HEK293 (cell line): Measurements from ENCODE around the gene ERG.

Experiments used
- CTCF ChIA-PET: fragments of 350-600 bp; formaldehyde crosslinking; extraction: SDS; loops from one replicate; lab custom pipeline; 2021; ENCODE audit warnings: antibody characterized with exemption; lab: Yijun Ruan, JAX
- POLR2A ChIA-PET: fragments of 300-600 bp; formaldehyde crosslinking; extraction: SDS; loops from one replicate; lab custom pipeline; 2020; ENCODE audit warnings: antibody characterized with exemption, inconsistent platforms; lab: Yijun Ruan, JAX
- H3K27ac ChIP-seq: fragments of 200-500 bp; sonication (Bioruptor generic); 2 replicates; pipeline ENCODE4 v1.5.1; 2014; ENCODE audit warnings: low read depth, low read length, control low read depth, inconsistent platforms; ENCODE audit errors: extremely low read depth
- H3K36me3 ChIP-seq, 2 experiments: fragments of 200-500 bp in 1 of 2; sonication (Bioruptor generic) in 1 of 2; 1 replicate in 1 of 2; 2 replicates in 1 of 2; pipeline ENCODE4 v1.5.1; 2014 to 2017; ENCODE audit warnings: inconsistent platforms in 2 of 2, low read length in 2 of 2; ENCODE audit not compliant: control insufficient read depth in 2 of 2, insufficient read depth in 1 of 2
- H3K4me1 ChIP-seq: fragments of 200-500 bp; sonication (Bioruptor generic); 2 replicates; pipeline ENCODE4 v1.5.1; 2014; ENCODE audit warnings: mild to moderate bottlenecking, low read length, inconsistent platforms; ENCODE audit not compliant: control insufficient read depth, insufficient read depth
- H3K4me3 ChIP-seq: 2 replicates; pipeline ENCODE4 v1.5.1; 2011; ENCODE audit warnings: low read depth, mild to moderate bottlenecking, control low read depth, low read length, moderate library complexity
- H3K9me3 ChIP-seq: fragments of 200-500 bp; sonication (Bioruptor generic); 2 replicates; pipeline ENCODE4 v1.5.1; 2014; ENCODE audit warnings: low read depth, low read length, inconsistent platforms; ENCODE audit not compliant: control insufficient read depth, insufficient read depth
- GFI1B ChIP-seq: fragments of 450-650 bp; formaldehyde crosslinking; IDR thresholded peaks from 2 replicates; pipeline ENCODE4 v1.5.1; 2016; ENCODE audit warnings: missing biosample characterization, missing genetic modification characterization
- GLIS1 ChIP-seq: fragments of 450-650 bp; formaldehyde crosslinking; IDR thresholded peaks from 2 replicates; pipeline ENCODE4 v1.5.1; 2016; ENCODE audit warnings: missing biosample characterization, missing genetic modification characterization
- IKZF3 ChIP-seq: fragments of 450-650 bp; IDR thresholded peaks from 2 replicates; pipeline ENCODE4 v1.5.0; 2018; ENCODE audit warnings: missing biosample characterization, mild to moderate bottlenecking, missing genetic modification characterization, moderate library complexity
- SP3 ChIP-seq: fragments of 450-650 bp; formaldehyde crosslinking; IDR thresholded peaks from 2 replicates; pipeline ENCODE4 v1.5.1; 2016; ENCODE audit warnings: missing biosample characterization, missing genetic modification characterization
- ZBTB1 ChIP-seq: fragments of 450-650 bp; formaldehyde crosslinking; IDR thresholded peaks from 2 replicates; pipeline ENCODE4 v1.5.1; 2016; ENCODE audit warnings: missing biosample characterization, missing genetic modification characterization
- ZBTB48 ChIP-seq: fragments of 450-650 bp; formaldehyde crosslinking; IDR thresholded peaks from 2 replicates; pipeline ENCODE4 v1.5.1; 2016; ENCODE audit warnings: missing biosample characterization, missing genetic modification characterization
- ZIC2 ChIP-seq: fragments of 450-650 bp; formaldehyde crosslinking; IDR thresholded peaks from 2 replicates; pipeline ENCODE4 v1.5.1; 2016; ENCODE audit warnings: missing biosample characterization, missing genetic modification characterization
- ZNF174 ChIP-seq: fragments of 450-650 bp; formaldehyde crosslinking; IDR thresholded peaks from 2 replicates; pipeline ENCODE4 v1.5.0; 2017; ENCODE audit warnings: missing biosample characterization, mild to moderate bottlenecking, missing genetic modification characterization
- ZNF223 ChIP-seq: fragments of 450-650 bp; formaldehyde crosslinking; IDR thresholded peaks from 2 replicates; pipeline ENCODE4 v1.5.1; 2016; ENCODE audit warnings: missing biosample characterization, missing genetic modification characterization
- ZNF394 ChIP-seq: fragments of 450-650 bp; formaldehyde crosslinking; IDR thresholded peaks from 2 replicates; pipeline ENCODE4 v1.5.1; 2016; ENCODE audit warnings: missing biosample characterization, missing genetic modification characterization, mild to moderate bottlenecking, moderate library complexity, borderline replicate concordance
- ZNF404 ChIP-seq: fragments of 450-650 bp; formaldehyde crosslinking; IDR thresholded peaks from 2 replicates; pipeline ENCODE4 v1.5.1; 2017; ENCODE audit warnings: missing biosample characterization, missing genetic modification characterization
- ZNF426 ChIP-seq: fragments of 450-650 bp; formaldehyde crosslinking; IDR thresholded peaks from 2 replicates; pipeline ENCODE4 v1.5.1; 2017; ENCODE audit warnings: missing biosample characterization, missing genetic modification characterization, mild to moderate bottlenecking, inconsistent platforms, moderate library complexity
- ZNF514 ChIP-seq: fragments of 450-650 bp; formaldehyde crosslinking; IDR thresholded peaks from 2 replicates; pipeline ENCODE4 v1.5.1; 2016; ENCODE audit warnings: missing biosample characterization, missing genetic modification characterization
- ZNF677 ChIP-seq: fragments of 450-650 bp; IDR thresholded peaks from 2 replicates; pipeline ENCODE4 v1.5.0; 2018; ENCODE audit warnings: missing biosample characterization, mild to moderate bottlenecking, missing genetic modification characterization, moderate library complexity
- ZNF777 ChIP-seq: fragments of 450-650 bp; formaldehyde crosslinking; IDR thresholded peaks from 2 replicates; pipeline ENCODE4 v1.5.1; 2017; ENCODE audit warnings: missing biosample characterization, missing genetic modification characterization, borderline replicate concordance
- TF ChIP-seq, protein P1 (sequence below): fragments of 450-650 bp; formaldehyde crosslinking; IDR thresholded peaks from 2 replicates; pipeline ENCODE4 v1.5.1; 2016; ENCODE audit warnings: missing biosample characterization, missing genetic modification characterization
- TF ChIP-seq, protein P2 (sequence below): IDR thresholded peaks from 2 replicates; pipeline ENCODE4 v1.6.1; 2011; ENCODE audit warnings: mild to moderate bottlenecking, low read depth, low read length, borderline replicate concordance
- TF ChIP-seq, protein P3 (sequence below): fragments of 450-650 bp; formaldehyde crosslinking; IDR thresholded peaks from 2 replicates; pipeline ENCODE4 v1.5.1; 2016; ENCODE audit warnings: missing biosample characterization, missing genetic modification characterization, borderline replicate concordance
- TF ChIP-seq, protein P4 (sequence below): fragments of 450-650 bp; formaldehyde crosslinking; IDR thresholded peaks from 2 replicates; pipeline ENCODE4 v1.5.1; 2017; ENCODE audit warnings: missing biosample characterization, missing genetic modification characterization
- TF ChIP-seq, protein P5 (sequence below): fragments of 450-650 bp; formaldehyde crosslinking; IDR thresholded peaks from 2 replicates; pipeline ENCODE4 v1.5.1; 2017; ENCODE audit warnings: missing biosample characterization, missing genetic modification characterization
- TF ChIP-seq, protein P6 (sequence below): fragments of 450-650 bp; formaldehyde crosslinking; IDR thresholded peaks from 2 replicates; pipeline ENCODE4 v1.5.1; 2016; ENCODE audit warnings: missing biosample characterization, missing genetic modification characterization

Gene ERG

DNA sequence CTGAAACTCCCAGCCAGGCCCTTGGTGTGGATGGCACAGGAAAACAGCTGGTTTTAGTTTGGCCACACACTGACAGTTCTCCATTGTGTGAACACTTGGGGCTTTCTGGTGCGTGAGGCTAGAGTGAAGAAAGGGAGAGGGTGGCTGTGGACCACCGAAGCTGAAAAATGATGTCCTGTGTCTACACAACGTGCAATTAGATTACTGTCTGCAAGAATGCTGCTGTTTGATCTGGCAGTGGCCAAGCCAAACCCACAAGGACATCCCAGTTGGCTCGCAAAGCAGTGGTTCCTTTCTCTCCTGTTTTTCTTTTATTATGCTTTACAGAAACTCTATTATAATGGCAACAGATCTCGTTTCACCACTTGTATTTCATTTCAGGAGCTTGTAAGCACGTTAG, 58.9 kb downstream of the ERG start:
- POLR2A ChIA-PET: no interaction called here
- Histone ChIP-seq H3K36me3 (no peaks in the 10 kb centered on the region), H3K27ac (no peak overlapping the region), H3K4me3 (no peak overlapping the region), H3K9me3 (no peaks in the 10 kb centered on the region), H3K4me1 (no peaks in the 10 kb centered on the region)
- CTCF ChIA-PET: no interaction called here
- TF ChIP-seq, protein P1, sequence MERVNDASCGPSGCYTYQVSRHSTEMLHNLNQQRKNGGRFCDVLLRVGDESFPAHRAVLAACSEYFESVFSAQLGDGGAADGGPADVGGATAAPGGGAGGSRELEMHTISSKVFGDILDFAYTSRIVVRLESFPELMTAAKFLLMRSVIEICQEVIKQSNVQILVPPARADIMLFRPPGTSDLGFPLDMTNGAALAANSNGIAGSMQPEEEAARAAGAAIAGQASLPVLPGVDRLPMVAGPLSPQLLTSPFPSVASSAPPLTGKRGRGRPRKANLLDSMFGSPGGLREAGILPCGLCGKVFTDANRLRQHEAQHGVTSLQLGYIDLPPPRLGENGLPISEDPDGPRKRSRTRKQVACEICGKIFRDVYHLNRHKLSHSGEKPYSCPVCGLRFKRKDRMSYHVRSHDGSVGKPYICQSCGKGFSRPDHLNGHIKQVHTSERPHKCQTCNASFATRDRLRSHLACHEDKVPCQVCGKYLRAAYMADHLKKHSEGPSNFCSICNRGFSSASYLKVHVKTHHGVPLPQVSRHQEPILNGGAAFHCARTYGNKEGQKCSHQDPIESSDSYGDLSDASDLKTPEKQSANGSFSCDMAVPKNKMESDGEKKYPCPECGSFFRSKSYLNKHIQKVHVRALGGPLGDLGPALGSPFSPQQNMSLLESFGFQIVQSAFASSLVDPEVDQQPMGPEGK (tag by site-specific recombination): no peak
- TF ChIP-seq, protein P2, sequence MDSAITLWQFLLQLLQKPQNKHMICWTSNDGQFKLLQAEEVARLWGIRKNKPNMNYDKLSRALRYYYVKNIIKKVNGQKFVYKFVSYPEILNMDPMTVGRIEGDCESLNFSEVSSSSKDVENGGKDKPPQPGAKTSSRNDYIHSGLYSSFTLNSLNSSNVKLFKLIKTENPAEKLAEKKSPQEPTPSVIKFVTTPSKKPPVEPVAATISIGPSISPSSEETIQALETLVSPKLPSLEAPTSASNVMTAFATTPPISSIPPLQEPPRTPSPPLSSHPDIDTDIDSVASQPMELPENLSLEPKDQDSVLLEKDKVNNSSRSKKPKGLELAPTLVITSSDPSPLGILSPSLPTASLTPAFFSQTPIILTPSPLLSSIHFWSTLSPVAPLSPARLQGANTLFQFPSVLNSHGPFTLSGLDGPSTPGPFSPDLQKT: no peak
- no peak for TF ChIP-seq SP3 (tag by site-specific recombination)
- TF ChIP-seq GLIS1: no peak
- TF ChIP-seq, protein P3, sequence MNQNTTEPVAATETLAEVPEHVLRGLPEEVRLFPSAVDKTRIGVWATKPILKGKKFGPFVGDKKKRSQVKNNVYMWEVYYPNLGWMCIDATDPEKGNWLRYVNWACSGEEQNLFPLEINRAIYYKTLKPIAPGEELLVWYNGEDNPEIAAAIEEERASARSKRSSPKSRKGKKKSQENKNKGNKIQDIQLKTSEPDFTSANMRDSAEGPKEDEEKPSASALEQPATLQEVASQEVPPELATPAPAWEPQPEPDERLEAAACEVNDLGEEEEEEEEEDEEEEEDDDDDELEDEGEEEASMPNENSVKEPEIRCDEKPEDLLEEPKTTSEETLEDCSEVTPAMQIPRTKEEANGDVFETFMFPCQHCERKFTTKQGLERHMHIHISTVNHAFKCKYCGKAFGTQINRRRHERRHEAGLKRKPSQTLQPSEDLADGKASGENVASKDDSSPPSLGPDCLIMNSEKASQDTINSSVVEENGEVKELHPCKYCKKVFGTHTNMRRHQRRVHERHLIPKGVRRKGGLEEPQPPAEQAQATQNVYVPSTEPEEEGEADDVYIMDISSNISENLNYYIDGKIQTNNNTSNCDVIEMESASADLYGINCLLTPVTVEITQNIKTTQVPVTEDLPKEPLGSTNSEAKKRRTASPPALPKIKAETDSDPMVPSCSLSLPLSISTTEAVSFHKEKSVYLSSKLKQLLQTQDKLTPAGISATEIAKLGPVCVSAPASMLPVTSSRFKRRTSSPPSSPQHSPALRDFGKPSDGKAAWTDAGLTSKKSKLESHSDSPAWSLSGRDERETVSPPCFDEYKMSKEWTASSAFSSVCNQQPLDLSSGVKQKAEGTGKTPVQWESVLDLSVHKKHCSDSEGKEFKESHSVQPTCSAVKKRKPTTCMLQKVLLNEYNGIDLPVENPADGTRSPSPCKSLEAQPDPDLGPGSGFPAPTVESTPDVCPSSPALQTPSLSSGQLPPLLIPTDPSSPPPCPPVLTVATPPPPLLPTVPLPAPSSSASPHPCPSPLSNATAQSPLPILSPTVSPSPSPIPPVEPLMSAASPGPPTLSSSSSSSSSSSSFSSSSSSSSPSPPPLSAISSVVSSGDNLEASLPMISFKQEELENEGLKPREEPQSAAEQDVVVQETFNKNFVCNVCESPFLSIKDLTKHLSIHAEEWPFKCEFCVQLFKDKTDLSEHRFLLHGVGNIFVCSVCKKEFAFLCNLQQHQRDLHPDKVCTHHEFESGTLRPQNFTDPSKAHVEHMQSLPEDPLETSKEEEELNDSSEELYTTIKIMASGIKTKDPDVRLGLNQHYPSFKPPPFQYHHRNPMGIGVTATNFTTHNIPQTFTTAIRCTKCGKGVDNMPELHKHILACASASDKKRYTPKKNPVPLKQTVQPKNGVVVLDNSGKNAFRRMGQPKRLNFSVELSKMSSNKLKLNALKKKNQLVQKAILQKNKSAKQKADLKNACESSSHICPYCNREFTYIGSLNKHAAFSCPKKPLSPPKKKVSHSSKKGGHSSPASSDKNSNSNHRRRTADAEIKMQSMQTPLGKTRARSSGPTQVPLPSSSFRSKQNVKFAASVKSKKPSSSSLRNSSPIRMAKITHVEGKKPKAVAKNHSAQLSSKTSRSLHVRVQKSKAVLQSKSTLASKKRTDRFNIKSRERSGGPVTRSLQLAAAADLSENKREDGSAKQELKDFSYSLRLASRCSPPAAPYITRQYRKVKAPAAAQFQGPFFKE (tag by site-specific recombination): no peak
- no peak for TF ChIP-seq ZNF404
- no peak for TF ChIP-seq ZNF677 (tag by site-specific recombination)
- no peak for TF ChIP-seq ZIC2 (tag by site-specific recombination)
- TF ChIP-seq ZNF426 (tag by site-specific recombination): no peak
- TF ChIP-seq ZNF174: no peak

DNA sequence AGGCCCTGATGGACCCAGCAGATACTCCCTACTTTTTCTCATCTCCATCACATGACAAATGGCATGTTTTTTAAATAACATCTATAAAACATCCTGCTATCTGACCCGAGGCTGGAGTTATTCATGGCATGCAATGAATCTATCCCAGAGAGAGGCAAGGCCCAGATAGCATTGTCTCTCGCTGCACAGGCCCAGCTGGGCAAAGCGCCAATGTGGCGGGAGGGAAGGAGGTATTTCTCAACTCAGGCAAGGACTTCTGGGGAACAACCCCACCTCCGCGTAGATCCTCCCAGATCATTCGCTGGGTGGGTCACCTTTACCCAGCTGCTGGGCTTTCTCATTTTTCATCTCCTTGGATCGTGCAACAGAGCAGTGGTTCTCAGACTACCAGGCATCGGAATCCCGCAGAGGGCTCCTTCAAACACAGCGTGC, 59.8 kb downstream of the ERG start:
- ChIA-PET POLR2A (no interaction called here), CTCF (no interaction called here)
- H3K36me3 ChIP-seq: no peaks in the 10 kb centered on the region
- no peaks in the 10 kb centered on the region for H3K4me1 ChIP-seq
- H3K27ac ChIP-seq: no peak overlapping the region
- H3K9me3 ChIP-seq: no peaks in the 10 kb centered on the region
- H3K4me3 ChIP-seq: no peak overlapping the region
- TF ChIP-seq, protein P4, sequence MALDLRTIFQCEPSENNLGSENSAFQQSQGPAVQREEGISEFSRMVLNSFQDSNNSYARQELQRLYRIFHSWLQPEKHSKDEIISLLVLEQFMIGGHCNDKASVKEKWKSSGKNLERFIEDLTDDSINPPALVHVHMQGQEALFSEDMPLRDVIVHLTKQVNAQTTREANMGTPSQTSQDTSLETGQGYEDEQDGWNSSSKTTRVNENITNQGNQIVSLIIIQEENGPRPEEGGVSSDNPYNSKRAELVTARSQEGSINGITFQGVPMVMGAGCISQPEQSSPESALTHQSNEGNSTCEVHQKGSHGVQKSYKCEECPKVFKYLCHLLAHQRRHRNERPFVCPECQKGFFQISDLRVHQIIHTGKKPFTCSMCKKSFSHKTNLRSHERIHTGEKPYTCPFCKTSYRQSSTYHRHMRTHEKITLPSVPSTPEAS: no peak
- TF ChIP-seq IKZF3 (tag by site-specific recombination): no peak
- TF ChIP-seq, protein P5, sequence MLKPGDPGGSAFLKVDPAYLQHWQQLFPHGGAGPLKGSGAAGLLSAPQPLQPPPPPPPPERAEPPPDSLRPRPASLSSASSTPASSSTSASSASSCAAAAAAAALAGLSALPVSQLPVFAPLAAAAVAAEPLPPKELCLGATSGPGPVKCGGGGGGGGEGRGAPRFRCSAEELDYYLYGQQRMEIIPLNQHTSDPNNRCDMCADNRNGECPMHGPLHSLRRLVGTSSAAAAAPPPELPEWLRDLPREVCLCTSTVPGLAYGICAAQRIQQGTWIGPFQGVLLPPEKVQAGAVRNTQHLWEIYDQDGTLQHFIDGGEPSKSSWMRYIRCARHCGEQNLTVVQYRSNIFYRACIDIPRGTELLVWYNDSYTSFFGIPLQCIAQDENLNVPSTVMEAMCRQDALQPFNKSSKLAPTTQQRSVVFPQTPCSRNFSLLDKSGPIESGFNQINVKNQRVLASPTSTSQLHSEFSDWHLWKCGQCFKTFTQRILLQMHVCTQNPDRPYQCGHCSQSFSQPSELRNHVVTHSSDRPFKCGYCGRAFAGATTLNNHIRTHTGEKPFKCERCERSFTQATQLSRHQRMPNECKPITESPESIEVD: no peak
- no peak for TF ChIP-seq ZBTB1 (tag by site-specific recombination)
- no peak for TF ChIP-seq GFI1B (tag by site-specific recombination)
- no peak for TF ChIP-seq ZNF677 (tag by site-specific recombination)
- no peak for TF ChIP-seq ZNF514 (tag by site-specific recombination)
- TF ChIP-seq, protein P6, sequence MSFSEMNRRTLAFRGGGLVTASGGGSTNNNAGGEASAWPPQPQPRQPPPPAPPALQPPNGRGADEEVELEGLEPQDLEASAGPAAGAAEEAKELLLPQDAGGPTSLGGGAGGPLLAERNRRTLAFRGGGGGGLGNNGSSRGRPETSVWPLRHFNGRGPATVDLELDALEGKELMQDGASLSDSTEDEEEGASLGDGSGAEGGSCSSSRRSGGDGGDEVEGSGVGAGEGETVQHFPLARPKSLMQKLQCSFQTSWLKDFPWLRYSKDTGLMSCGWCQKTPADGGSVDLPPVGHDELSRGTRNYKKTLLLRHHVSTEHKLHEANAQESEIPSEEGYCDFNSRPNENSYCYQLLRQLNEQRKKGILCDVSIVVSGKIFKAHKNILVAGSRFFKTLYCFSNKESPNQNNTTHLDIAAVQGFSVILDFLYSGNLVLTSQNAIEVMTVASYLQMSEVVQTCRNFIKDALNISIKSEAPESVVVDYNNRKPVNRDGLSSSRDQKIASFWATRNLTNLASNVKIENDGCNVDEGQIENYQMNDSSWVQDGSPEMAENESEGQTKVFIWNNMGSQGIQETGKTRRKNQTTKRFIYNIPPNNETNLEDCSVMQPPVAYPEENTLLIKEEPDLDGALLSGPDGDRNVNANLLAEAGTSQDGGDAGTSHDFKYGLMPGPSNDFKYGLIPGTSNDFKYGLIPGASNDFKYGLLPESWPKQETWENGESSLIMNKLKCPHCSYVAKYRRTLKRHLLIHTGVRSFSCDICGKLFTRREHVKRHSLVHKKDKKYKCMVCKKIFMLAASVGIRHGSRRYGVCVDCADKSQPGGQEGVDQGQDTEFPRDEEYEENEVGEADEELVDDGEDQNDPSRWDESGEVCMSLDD (tag by site-specific recombination): no peak
- no peak for TF ChIP-seq ZNF777 (tag by site-specific recombination)
- TF ChIP-seq ZNF394 (tag by site-specific recombination): no peak
- no peak for TF ChIP-seq ZBTB48
- no peak for TF ChIP-seq ZNF223
